Thoracic aorta (tissue), 2 donors: ENCODE measurements around the gene ZNF462. TPM values are rescaled to one million over a fixed set of nuclear protein-coding genes. Genes with fewer than 3 reads are reported as not detected.

Experiments
- ATAC-seq: fragments of 150-250 bp; one replicate; pipeline ENCODE4 v1.8.0; 2017; ENCODE audit warnings: low read depth; ENCODE audit not compliant: insufficient number of reproducible peaks, low FRiP score
- DNase-seq: peaks from one replicate; pipeline ENCODE4 v3.0.0-alpha.2; 2020; ENCODE audit warnings: low spot score
- H3K27ac ChIP-seq, 2 donors: fragments of 200-600 bp; sonication (generic); 1 replicate in 1 of 2; 2 replicates in 1 of 2; pipeline ENCODE4 v1.5.1; 2016; ENCODE audit warnings: mild to moderate bottlenecking in 2 of 2, moderate library complexity in 2 of 2
- H3K27me3 ChIP-seq: fragments of 200-600 bp; sonication (generic); replicated peaks from 2 replicates; pipeline ENCODE4 v1.6.0; 2016; ENCODE audit warnings: mild to moderate bottlenecking; ENCODE audit not compliant: insufficient read depth
- H3K36me3 ChIP-seq: fragments of 200-600 bp; sonication (generic); one replicate; pipeline ENCODE4 v1.5.1; 2016
- H3K4me1 ChIP-seq, 2 donors: fragments of 200-600 bp; sonication (generic); 1 replicate in 1 of 2; 2 replicates in 1 of 2; pipeline versions ENCODE4 v1.5.1 to v1.6.0; 2016; ENCODE audit warnings: low read depth in 2 of 2, mild to moderate bottlenecking in 1 of 2; ENCODE audit not compliant: control insufficient read depth in 1 of 2
- H3K4me3 ChIP-seq: fragments of 200-600 bp; sonication (generic); 2 replicates; pipeline ENCODE4 v1.5.1; 2016; ENCODE audit warnings: mild to moderate bottlenecking
- H3K9me3 ChIP-seq: fragments of 200-600 bp; sonication (generic); 2 replicates; pipeline ENCODE4 v1.5.1; 2016
- total RNA-seq, 2 donors: library from RNA; depleted of rRNA; stranded (reverse); fragments of >200 nt; gene quantifications; one replicate each; pipeline versions ENCODE4 v1.1.0 to v1.2.3, GENCODE V29; 2016
- TF ChIP-seq, protein P1 (sequence below): fragments of 200-600 bp; sonication (generic); IDR thresholded peaks from one replicate; pipeline ENCODE4 v1.5.1; 2019; ENCODE audit warnings: antibody characterized with exemption

ZNF462 gene
- total RNA-seq, 2 donors from 2014 or later = 9.6 to 12.3 TPM

DNA sequence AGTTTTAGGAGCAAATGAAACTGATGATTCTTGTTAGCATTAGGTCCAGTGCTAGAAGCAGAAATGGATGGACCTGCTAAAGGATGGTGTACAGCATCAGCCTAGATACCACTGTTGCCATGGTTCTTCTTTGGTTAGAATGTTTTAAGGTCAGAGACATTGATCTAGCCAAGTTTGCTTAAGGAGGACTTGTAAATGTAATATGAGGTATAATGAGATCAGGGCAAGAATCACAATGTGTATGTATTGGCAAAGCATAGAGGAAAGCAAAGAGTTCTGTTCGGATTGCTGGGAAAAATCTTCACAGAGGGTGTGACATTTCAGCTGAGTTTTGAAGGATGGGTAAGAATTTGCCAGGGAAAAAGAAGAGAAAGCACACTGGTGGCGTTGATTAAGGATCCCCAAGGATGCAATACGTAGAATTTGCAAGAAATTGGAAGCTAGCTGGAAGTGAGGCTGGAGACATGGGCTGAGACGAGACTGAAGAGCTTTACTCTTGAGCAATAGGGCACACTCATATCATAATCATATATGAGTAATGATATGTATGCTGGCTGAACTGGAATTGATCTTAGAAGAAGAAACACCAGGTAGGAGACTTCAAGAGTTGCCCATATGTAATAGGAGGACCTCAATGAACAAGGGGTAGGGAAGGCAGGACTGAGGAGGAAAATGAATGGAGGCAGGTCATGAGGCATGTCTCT lies 102.0 kb downstream of the ZNF462 start:
- DNase-seq (no peak), ATAC-seq (no peak)
- Histone ChIP-seq H3K4me3 (no peak overlapping the region), H3K36me3 (no peaks in the 10 kb centered on the region), H3K4me1 (no peaks in the 10 kb centered on the region), H3K27ac (no peak overlapping the region), H3K27me3 (no peaks in the 10 kb centered on the region), H3K9me3 (no peaks in the 10 kb centered on the region)
- TF ChIP-seq, protein P1, sequence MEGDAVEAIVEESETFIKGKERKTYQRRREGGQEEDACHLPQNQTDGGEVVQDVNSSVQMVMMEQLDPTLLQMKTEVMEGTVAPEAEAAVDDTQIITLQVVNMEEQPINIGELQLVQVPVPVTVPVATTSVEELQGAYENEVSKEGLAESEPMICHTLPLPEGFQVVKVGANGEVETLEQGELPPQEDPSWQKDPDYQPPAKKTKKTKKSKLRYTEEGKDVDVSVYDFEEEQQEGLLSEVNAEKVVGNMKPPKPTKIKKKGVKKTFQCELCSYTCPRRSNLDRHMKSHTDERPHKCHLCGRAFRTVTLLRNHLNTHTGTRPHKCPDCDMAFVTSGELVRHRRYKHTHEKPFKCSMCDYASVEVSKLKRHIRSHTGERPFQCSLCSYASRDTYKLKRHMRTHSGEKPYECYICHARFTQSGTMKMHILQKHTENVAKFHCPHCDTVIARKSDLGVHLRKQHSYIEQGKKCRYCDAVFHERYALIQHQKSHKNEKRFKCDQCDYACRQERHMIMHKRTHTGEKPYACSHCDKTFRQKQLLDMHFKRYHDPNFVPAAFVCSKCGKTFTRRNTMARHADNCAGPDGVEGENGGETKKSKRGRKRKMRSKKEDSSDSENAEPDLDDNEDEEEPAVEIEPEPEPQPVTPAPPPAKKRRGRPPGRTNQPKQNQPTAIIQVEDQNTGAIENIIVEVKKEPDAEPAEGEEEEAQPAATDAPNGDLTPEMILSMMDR = no peak

DNA sequence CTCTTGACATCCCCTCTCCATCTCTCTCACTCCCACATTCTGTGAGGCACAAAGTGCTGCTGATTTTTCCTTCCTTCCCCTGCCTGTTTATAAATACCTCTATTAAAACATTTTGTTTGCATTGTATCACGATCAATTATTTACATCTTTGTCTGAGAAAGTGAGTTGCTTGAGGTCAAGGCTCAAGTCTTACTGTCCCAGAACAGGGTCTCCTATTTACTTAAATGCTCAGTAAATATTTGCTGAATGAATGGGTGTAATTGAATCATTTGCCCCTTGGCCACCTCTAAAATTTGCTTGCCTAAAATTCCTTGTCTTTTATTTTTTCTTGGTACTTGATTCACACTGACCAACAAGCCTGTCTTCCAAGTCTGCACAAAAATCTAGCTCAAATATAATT lies 103.5 kb downstream of the ZNF462 start:
- no peaks in the 10 kb centered on the region for H3K4me1 ChIP-seq
- ATAC-seq = no peak
- no peak for DNase-seq
- H3K4me3 ChIP-seq = no peak overlapping the region
- no peaks in the 10 kb centered on the region for H3K27me3 ChIP-seq
- TF ChIP-seq, protein P1 = no peak
- H3K36me3 ChIP-seq = no peaks in the 10 kb centered on the region
- no peak overlapping the region for H3K27ac ChIP-seq
- no peaks in the 10 kb centered on the region for H3K9me3 ChIP-seq

DNA sequence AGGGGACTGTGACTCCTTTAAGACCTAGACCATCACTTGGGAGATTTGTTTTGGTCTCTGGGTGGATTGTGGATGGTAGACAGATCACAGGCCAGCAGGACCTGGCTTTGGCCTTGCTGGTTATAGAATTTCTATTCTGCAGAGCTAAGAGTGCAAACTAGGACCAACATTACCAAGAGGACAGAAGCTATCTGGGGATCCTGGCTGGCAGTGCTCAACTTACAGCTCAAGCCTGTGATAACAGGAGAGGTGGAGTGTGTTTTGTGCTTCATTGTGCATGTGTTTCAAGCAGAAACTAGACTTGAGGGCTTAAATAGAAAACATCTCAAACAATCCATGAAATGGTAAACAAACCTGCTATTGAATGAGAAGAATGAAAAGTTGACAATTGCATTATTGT lies 106.7 kb downstream of the ZNF462 start:
- DNase-seq = no peak
- no peaks in the 10 kb centered on the region for H3K9me3 ChIP-seq
- no peaks in the 10 kb centered on the region for H3K4me1 ChIP-seq
- no peak overlapping the region for H3K27ac ChIP-seq
- ATAC-seq = no peak
- no peak overlapping the region for H3K4me3 ChIP-seq
- peaks cover 13% of the 10 kb centered on the region for H3K36me3 ChIP-seq
- H3K27me3 ChIP-seq = no peaks in the 10 kb centered on the region
- TF ChIP-seq, protein P1 = no peak

DNA sequence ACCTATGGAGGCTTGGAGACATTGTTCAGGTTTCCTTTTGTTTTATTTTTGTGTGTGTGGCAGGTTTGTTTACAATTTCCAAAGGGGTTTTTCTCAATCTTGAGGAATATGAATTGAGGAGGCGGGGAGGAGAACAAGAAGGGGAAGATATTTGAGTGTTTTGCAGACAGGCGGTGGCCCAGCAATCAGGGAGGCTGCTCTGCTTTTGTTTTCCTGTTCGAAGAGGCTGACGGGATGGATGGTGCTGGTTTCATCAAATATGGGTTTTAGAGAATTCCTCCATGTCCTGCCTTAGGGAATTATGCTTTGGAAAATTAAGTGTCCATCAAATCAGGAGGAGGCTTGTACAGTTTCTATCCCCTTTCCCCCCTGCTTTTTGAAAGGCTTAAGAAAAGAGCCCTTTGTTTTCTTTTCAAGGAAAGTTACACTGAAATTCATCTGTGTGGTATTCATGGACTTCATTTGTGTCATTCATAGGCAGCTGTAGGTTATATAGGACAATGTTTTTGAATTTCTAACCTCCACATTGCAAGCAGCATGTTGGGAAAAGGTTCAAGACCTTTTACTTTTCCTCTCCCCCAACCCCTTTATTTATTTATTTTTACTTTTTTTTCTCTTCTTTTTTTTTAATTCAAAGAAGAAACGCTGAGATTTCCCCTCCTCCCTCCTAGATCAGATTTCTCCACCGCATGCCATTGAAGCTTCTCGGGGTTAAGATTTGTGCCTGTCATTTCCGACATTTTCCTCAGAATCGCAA lies 107.4 kb downstream of the ZNF462 start:
- H3K4me1 ChIP-seq = no peaks in the 10 kb centered on the region
- H3K27me3 ChIP-seq = no peaks in the 10 kb centered on the region
- H3K9me3 ChIP-seq = no peaks in the 10 kb centered on the region
- DNase-seq (no peak), ATAC-seq (no peak)
- no peak overlapping the region for H3K27ac ChIP-seq
- TF ChIP-seq, protein P1 = no peak
- no peak overlapping the region for H3K4me3 ChIP-seq
- peaks cover 13% of the 10 kb centered on the region for H3K36me3 ChIP-seq

DNA sequence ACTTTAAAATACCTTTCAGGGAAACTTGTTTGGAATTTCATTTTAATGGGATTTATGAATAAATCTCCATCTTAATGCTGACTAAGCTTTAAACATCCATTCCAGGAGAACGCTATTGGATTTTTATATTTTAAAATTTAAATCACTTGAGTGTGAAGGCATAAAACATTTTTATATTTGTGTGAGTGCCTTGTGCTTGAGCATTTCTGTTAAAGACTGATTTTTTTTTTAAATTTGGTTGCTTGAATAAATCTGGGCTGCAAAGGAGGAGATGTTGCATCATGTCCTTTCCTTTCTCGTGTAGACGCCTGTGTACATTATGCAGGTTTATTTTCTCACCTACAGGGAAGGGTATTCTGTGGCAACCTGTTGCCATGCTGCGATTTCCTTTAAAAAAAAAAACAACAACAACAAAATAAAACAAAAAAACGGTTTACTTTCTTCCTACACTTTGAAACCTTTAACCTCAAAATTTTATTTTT lies 108.1 kb downstream of the ZNF462 start:
- DNase-seq (no peak), ATAC-seq (no peak)
- Histone ChIP-seq H3K27me3 (no peaks in the 10 kb centered on the region), H3K4me3 (no peak overlapping the region), H3K4me1 (no peaks in the 10 kb centered on the region), H3K27ac (no peak overlapping the region), H3K36me3 (peaks cover 13% of the 10 kb centered on the region), H3K9me3 (no peaks in the 10 kb centered on the region)
- TF ChIP-seq, protein P1 = no peak
